PFSK-1 (cell line): ENCODE data around the gene SEC11C.

Experiments used
- FOXP2 ChIP-seq: optimal IDR thresholded peaks from 2 replicates; pipeline ENCODE3; 2011; ENCODE audit warnings: borderline replicate concordance, control low read depth, inconsistent platforms; ENCODE audit not compliant: insufficient read depth; ENCODE audit errors: extremely low read length, extremely low read depth
- POLR2AphosphoS5 ChIP-seq: IDR thresholded peaks from 2 replicates; pipeline ENCODE4 v1.6.1; 2012; ENCODE audit warnings: low read depth, mild to moderate bottlenecking, control low read depth, low read length, moderate library complexity
- REST ChIP-seq, 2 experiments: IDR thresholded peaks; 2 replicates each; pipeline versions ENCODE4 v1.6.1 to v1.8.0; 2011 to 2012; ENCODE audit warnings: low read depth in 2 of 2, low read length in 2 of 2, control low read depth in 1 of 2, inconsistent platforms in 1 of 2, mild to moderate bottlenecking in 1 of 2, moderate library complexity in 1 of 2; ENCODE audit not compliant: insufficient read depth in 1 of 2
- SIN3A ChIP-seq: IDR thresholded peaks from 2 replicates; pipeline ENCODE4 v1.6.1; 2012; ENCODE audit warnings: mild to moderate bottlenecking, low read length, moderate library complexity, borderline replicate concordance; ENCODE audit not compliant: insufficient read depth
- TAF1 ChIP-seq: IDR thresholded peaks from 2 replicates; pipeline ENCODE4 v1.6.1; 2012; ENCODE audit warnings: low read length, control low read depth, borderline replicate concordance; ENCODE audit not compliant: insufficient read depth

GRCh38 chr18:59156316-59156715 is 16.6 kb downstream of the SEC11C start:
- TF ChIP-seq POLR2AphosphoS5, result no peak
- TF ChIP-seq TAF1, result no peak
- no peak for TF ChIP-seq SIN3A
- no peak for TF ChIP-seq REST (IDR thresholded peaks at IDR 0.05; ENCODE audit: insufficient read depth in 1 of 2, low read depth in 2 of 2, low read length in 2 of 2)
- TF ChIP-seq FOXP2, result no peak
